HCEC 1CT (cell line): Measurements from ENCODE around the gene TMEM45A.
A peak's percentile ranks its signal among the peaks of the same experiment; 100 is the strongest.
"Not testable (repeated sequence)": the region's sequence is repeated elsewhere in the genome, so short reads cannot be mapped to it uniquely, and the experiment has no call there.

Experiments
- DNase-seq: peaks from one replicate; pipeline ENCODE4 v3.0.0-alpha.2; 2017

Gene TMEM45A, protein sequence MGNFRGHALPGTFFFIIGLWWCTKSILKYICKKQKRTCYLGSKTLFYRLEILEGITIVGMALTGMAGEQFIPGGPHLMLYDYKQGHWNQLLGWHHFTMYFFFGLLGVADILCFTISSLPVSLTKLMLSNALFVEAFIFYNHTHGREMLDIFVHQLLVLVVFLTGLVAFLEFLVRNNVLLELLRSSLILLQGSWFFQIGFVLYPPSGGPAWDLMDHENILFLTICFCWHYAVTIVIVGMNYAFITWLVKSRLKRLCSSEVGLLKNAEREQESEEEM

DNA sequence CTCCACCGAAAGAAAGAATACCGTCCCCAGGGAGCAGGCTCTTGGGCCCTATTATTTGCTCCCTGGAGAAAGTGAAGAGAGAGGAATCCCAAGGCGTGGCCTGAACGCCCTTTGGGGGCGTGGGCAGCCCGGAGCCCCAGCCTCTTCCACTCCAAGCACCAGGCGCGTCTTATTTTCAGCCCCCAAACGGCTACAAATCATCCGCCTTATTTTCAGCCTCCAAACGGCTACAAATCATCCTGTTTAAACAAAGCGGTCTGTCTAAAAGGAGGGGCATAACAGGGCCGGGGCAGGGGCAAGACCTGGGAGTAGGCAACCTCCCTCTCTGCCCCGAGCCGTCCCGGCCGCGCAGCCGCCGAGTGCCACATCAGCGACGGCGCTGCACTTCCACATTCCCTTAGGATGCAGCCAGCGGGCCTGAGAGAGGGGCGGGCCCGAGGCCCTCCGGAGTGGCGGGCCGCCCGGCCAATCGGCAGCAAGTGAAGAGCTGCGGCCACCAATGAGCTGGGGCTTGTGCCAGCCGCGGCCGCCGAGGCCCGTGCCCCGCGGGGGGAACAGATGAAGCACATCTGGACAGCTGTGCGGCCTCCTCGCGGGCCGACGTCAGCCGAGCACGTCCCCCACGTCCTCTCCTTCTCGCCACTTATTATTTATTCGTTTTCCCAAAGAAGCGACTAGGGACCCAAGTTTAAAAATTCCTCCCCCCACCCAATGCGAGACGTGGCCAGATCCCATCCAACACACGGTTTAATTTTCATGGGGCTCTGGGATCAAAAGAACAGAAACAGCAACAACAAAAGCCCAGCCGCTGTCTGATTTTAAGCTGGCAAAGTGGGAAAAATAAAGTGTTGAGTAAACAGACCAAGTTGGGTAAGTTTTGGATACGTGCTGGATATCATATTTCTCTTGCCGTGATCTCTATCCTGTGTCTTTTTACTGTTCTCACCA lies at the start of gene TMEM45A:
TSS of gene TMEM45A (plus strand) at position 561 of the 948 bp plus-strand sequence. CDS start 62,593 bp downstream, outside the sequence.
- peak; percentile 98 for DNase-seq

GRCh38 chr3:100443690-100444089 lies 48.7 kb upstream of the TMEM45A start:
- DNase-seq: no peak

GRCh38 chr3:100447067-100447466 lies 45.4 kb upstream of the TMEM45A start:
- DNase-seq: not testable (repeated sequence)

- DNase-seq: no peak
Observed at GRCh38 chr3:100448079-100448478, 44.3 kb upstream of the TMEM45A start.

DNA sequence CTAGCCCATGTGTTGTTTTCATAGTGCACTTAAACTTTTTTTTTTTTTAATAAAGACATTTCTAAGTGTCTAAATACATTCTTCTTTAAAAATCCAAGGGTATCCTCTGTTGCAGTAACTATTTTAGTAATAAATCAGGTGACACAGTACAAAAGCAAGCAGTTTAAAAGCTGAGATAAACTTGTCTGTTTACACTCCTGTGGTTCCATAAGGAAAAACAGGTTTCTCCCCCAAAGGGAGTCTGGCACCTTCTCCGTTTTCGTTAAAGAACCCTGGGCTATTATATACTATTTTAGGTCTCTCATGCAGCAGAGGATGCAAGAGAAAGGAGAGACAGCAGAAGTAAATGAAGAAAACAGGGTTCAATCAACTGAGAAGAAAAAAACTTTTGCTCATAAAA lies 43.2 kb upstream of the TMEM45A start:
- DNase-seq: no peak

DNA sequence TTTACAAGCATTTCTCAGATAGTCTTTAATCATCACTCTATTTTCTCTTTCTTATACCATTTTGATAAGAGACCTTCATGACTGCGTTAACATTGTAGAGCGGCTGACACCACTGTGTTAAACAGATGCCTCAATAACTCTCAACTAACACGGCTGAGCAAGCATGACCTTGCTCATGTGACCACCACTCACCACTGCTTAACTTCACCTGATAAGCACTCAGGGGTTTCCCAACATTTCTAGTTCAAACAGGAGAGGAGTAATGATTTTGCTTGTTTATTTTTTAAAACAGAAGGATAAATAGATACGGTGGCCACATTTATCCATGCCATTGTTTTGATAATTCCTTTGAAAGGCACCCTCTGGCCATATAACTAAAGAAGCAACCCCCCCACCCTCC lies 37.7 kb upstream of the TMEM45A start:
- no peak for DNase-seq

DNA sequence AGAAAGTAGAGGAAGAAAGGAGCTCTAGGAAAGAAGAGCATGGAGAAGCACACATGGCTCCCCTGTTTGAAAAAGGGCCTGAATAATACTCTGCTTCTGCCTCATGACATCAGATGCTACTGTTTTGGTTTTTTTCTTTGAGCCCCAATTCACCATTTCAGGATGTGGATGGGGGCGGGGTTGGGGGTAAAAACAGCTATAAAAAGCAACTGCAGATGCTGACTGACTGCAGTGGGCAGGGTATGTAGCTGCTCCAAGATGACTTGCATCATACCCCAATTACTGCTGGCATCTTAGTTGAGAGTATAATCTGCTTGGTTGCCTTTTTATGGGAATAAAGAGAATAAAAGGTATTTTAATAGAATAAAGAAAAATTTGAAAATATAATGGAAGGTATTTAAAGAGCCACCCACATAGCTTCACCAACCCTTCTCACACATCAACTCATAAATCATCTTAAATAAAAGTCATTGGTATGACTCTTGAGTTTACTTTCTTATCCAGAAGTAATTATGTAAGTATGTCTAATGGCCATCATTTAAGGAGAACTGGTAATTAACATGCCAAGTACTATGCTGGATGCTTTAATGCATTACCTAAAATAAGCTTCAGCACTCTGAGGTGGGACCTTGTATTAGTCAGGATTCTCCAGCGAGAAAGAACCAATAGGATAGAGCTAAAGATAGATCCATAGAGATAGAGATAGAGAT lies 36.4 kb upstream of the TMEM45A start:
- no peak for DNase-seq

GRCh38 chr3:100456745-100457144 lies 35.7 kb upstream of the TMEM45A start:
- DNase-seq: no peak

DNA sequence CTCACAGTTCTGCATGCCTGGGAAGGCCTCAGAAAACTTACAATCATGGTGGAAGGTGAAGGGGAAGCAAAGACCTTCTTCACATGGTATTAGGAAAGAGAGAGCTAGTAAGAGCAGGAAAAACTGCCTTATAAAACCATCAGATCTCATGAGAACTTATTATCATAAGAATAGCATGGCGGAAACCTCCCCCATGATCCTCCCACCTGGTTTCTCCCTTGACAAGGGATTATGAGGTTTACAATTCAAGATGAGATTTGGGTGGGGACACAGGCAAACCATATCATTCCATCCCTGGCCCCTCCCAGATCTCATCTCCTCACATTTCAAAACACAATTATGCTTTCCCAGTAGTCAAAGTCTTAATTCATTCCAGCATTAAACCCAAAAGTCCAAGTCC lies 34.6 kb upstream of the TMEM45A start:
- DNase-seq: no peak

GRCh38 chr3:100458814-100459213 lies 33.6 kb upstream of the TMEM45A start:
- no peak for DNase-seq

DNA sequence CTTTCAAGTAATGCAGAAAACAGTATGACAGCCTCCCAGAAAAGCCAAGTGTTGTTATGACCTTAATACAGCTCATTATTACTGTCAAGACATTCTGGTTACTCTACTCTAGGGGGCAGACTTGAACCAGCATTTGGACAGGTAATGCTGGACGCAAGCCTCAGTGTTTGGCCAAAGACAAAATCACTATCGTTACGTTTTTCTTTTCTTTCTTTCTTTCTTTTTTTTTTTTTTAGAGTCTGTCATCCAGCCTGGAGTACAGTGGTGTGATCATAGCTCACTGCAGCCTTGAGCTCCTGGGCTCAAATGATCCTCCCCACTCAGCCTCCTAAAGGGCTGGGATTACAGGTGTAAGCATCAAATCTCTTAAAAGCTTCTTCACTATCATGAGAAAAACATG lies 29.4 kb upstream of the TMEM45A start:
- peak; percentile 62 for DNase-seq

- DNase-seq: no peak
Observed at GRCh38 chr3:100463646-100464155, 28.7 kb upstream of the TMEM45A start.

- DNase-seq: no peak
Observed at GRCh38 chr3:100465892-100466777, 26.3 kb upstream of the TMEM45A start.

GRCh38 chr3:100467133-100467532 lies 25.3 kb upstream of the TMEM45A start:
- DNase-seq: no peak

DNA sequence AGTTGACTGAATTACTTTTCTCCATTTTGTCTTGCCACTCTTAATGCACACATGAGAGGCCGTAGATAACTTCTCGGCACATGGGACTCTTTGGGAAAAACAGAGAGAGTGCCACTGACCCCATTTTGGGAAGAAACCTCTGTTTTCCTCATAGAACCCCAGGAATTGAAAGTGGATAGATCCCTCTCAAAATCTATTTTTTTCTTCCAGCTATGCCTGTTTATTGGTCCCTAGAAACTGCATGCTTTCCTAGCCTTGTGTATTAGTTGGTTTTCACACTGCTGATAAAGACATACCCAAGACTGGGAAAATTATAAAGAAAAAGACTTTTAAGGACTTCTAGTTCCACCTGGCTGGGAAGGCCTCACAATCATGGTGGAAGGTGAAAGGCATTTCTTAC lies 23.7 kb upstream of the TMEM45A start:
- no peak for DNase-seq

- no peak for DNase-seq
Observed at GRCh38 chr3:100470951-100471350, 21.5 kb upstream of the TMEM45A start.

DNA sequence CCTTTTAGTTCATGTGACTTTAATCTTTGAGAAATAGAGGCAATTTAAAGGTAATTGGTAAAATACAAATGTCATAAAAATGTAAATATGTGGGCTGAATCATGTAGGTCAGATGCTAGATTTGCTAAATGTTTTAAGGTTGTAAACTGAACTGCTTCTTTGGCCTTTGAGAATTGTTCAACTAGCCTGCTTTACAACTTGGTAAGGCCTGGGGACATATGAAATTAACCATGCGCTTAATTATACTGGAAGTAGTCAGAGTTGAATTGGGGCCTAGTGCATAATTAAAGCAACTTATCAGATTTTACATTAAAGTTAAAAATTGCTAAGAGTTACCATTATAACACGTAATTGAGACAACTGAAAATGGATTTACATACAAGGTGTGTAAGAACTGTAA lies 21.0 kb upstream of the TMEM45A start:
- no peak for DNase-seq

DNA sequence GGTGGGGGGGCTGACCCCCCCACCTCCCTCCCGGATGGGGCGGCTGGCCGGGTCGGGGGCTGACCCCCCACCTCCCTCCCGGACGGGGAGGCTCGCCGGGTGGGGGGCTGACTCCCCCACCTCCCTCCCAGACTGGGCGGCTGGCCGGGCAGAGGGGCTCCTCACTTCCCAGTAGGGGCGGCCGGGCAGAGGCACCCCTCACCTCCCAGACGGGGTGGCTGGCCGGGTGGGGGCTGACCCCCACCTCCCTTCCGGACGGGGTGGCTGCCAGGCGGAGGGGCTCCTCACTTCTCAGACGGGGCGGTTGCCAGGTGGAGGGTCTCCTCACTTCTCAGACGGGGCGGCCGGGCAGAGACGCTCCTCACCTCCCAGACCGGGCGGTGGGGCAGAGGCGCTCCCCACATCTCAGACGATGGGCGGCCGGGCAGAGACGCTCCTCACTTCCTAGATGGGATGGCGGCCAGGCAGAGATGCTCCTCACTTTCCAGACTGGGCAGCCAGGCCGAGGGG lies 14.5 kb upstream of the TMEM45A start:
- DNase-seq: not testable (repeated sequence)

DNA sequence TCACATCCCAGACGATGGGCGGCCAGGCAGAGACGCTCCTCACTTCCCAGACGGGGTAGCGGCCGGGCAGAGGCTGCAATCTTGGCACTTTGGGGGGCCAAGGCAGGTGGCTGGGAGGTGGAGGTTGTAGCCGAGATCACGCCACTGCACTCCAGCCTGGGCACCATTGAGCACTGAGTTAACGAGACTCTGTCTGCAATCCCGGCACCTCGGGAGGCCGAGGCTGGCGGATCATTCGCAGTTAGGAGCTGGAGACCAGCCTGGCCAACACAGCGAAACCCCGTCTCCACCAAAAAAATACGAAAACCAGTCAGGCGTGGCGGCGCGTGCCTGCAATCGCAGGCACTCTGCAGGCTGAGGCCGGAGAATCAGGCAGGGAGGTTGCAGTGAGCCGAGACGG lies 13.9 kb upstream of the TMEM45A start:
- not testable (repeated sequence) for DNase-seq

DNA sequence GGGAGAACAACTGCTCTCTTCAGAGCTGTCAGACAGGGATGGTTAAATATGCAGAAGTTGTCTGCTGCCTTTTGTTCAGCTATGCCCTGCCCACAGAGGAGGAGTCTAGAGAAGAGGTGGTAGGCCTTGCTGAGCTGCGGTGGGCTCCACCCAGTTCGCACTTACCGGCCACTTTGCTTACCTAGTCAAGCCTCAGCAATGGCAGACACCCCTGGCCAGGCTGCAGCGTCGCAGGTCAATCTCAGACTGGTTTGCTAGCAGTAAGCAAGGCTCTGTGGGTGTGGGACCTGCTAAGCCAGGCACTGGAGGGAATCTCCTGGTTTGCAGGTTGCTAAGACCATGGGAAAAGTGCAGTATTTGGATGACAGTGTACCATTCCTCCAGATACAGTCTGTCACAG lies 12.3 kb upstream of the TMEM45A start:
- no peak for DNase-seq

DNA sequence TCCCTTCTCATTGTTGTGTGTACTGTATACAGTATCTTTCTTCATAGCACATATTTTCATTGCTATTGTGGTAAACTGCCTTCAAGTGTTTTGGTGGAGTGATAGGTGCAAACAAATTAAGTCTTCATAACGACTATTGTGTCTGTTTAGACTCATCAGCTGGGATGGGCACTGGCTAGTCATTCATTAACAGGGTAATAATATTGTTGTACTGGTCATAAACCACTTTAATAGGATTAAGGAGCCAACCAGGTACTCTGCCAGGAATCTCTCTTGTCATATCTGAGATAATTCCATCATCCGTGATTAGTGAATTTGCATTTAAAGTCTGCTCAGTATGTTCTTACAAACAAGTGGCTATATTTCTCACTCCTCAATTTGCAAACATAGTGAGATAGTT lies 10.2 kb upstream of the TMEM45A start:
- no peak for DNase-seq

- no peak for DNase-seq
Observed at GRCh38 chr3:100483529-100483928, 8.9 kb upstream of the TMEM45A start.
